HG03135 (cell line): ENCODE data around the gene RSRC1.
"Not testable (repeated sequence)": the region's sequence is repeated elsewhere in the genome, so short reads cannot be mapped to it uniquely, and the experiment has no call there.

Experiments used
- ATAC-seq: cut with Tn5 transposase; IDR thresholded peaks from one replicate; pipeline ENCODE4 v1.9.1; 2021; ENCODE audit warnings: mild to moderate bottlenecking, moderate library complexity; ENCODE audit not compliant: unreplicated experiment

RSRC1 gene

DNA sequence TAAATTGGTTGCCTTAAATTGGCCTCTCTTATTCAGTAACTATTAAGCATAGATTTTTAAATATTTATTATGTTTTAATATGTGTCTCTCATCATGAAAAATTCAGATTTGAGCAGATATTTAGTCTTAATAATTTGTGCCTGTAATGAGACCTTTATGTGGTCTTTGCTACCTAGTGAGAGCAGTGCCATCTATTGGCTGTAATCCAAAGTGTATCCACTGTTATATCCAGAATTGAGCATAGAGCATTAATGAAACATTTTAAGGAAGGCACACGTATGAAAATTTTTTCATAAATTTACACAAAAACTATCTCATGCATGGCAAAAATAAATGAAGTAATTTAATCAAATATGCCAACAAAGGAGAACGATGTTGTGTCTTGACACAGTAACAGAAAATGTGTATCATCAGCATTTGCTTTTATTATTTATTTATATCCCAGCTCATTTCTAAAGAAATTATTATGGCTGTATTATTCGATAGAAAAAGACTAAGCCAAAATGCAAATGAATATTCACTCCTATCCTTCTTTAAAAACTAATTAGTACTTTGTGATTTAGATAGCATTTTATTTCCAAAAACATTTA is 203.5 kb downstream of the RSRC1 start:
- peak; percentile 57 for ATAC-seq

DNA sequence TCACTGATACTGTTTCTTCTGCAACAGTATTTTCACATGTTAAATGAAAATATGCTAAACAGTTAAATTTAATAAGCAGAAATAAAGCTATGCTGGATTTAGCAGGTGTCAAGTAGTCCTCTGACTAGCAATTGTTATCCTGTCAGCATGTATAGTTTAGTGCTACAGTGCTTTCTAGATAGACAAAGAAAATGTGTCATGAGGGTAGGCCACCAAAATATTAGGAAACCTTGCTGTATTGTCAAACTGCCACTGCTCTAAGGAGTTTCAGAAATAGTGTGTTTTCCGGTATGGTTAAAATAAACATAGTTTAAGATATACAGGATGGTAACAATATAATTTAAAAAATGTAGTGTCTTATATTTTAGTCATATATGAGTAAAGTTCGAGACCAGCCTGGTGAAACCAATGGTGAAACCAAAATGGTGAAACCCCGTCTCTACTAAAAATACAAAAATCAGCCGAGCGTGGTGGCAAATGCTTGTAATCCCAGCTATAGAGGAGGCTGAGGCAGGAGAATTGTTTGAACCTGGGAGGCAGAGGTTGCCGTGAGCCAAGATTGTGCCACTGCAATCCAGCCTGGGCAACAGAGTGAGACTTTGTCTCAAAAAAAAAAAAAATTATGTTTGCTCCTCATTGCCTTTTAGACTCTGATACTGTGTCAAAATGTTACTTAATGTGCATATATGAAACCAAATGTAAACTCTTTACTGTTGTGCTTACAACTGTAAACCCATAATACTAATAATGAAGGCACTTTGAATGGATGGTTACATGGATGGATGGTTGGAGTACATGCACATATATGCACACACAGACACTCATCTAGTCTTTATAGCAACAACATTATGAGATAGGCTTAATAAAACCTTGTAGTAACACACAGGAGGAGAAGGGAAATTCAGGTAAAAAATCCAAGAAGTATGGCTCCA is 204.8 kb downstream of the RSRC1 start:
- ATAC-seq, result no peak

DNA sequence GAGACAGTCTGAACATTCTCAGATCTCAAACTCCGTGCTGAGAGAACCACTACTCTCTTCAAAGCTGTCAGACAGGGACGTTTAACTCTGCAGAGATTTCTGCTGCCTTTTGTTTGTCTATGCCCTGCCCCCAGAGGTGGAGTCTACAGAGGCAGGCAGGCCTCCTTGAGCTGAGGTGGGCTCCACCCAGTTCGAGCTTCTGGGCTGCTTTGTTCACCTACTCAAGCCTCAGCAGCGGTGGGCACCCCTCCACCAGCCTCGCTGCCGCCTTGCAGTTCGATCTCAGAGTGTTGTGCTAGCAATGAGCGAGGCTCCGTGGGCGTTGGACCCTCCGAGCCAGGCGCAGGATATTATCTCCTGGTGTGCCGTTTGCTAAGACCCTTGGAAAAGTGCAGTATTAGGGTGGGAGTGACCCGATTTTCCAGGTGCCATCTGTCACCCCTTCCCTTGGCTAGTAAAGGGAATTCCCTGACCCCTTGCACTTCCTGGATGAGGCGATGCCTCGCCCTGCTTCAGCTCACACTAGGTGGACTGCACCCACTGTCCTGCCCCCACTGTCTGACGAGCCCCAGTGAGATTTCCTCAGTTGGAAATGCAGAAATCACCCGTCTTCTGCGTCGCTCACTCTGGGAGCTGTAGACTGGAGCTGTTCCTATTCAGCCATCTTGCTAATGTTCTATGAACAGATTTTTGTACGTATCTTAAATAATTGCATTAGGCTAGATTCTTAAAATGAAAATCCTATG is 220.0 kb downstream of the RSRC1 start:
- not testable (repeated sequence) for ATAC-seq

DNA sequence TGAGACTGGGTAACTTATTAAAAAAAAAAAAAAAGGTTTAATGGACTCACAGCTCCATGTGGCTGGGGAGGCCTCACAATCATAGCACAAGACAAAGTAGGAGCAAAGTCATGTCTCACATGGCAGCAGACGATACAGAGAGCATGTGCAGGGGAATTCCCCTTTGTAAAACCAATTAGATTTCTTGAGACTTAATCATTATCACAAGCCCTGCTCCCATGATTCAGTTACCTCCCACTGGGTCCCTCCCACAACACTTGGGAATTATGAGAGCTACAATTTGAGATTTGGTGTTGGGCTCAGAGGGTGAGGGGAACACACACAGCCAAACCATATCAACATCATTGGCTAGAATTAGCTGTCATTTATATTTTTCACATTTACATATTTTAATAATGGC is 221.0 kb downstream of the RSRC1 start:
- ATAC-seq, result no peak

DNA sequence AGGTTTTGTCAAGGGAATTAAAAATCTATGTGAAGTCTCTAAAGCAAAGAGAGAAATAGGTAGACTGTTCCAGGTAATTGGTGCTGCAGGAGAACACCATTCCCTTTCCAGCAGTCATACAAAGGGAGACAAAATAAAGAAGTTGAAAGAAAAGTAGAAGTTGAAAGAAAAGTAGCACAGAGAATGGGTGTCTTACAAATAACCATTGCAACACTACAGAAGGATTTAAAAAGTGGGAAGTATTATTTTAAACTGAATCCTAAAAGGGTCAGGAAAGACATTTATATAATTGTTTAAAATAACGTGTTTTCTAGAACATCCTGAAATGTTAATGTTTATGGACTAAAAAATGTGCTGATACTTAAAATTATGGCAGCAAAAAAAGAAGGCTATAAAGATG is 223.8 kb downstream of the RSRC1 start:
- ATAC-seq, result no peak

DNA sequence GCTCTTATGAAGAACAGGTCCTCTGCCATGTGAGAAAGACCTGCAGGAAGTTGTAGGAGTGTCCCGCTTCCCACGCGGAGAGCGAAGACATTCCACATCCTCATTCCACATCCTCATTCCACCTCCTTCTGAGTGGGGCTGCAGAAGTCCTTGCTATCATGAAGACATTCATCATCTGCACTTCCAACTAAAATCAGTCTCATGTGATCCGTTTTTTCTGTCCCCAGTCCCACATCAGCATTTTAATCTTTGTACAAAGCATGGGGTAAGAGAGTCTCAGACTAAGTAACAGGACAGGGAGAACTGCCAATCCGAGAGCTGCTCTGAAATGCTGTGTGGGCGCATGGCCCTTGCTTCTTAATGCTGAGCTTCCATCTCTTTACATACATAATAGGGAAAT is 227.2 kb downstream of the RSRC1 start:
- ATAC-seq, result no peak

DNA sequence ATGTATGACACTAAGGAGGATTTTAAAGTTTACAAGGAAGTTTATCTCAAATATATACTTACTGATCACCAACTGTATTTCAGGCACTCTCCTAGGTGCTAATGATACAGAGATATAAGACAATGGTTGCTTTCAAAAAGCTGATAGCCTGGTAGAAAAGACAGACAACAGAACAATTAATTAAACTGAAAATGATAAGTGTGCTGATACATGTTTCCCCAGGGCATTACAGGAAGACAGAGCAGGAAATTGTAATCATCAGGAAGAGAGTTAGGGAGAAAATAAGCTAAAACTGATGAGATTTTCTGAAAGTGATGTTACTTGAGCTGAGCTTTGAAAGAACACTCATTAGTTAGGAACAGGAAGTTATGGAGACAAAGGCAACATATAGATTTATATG is 229.7 kb downstream of the RSRC1 start:
- no peak for ATAC-seq

DNA sequence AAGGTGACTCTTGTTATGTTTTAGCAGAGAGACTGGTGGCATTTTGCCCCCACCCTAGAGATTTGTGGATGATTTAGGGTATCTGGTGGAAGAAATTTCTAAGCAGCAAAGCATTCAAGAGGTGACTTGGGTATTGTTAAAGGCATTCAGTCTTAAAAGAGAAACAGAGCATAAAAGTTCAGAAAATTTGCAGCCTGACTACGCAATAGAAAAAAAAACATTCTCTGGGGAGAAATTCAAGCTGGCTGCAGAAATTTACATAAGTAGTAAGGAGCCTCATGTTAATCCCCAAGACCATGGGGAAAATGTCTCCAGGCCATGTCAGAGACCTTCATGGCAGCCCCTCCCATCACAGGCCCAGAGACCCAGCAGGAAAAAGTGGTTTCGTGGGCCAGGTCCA is 231.1 kb downstream of the RSRC1 start:
- ATAC-seq, result not testable (repeated sequence)

DNA sequence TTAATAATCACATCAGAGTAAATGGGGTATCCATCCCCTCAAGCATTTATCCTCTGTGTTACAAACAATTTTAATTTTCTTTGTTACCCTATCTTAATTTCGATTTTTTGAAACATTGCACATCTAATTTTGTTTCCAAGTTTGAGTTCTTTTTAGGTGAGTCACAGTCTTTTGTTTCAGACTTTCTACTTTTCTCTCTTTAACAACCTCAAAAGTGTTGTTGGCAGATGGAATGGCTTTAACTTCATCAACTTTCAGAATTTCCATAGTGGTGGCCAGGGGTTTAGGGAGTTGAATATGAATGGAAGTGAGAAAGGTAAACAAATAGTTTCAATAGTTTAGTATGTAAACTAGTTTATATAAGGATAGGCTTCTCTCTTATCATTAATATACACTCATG is 238.1 kb downstream of the RSRC1 start:
- ATAC-seq, result no peak

DNA sequence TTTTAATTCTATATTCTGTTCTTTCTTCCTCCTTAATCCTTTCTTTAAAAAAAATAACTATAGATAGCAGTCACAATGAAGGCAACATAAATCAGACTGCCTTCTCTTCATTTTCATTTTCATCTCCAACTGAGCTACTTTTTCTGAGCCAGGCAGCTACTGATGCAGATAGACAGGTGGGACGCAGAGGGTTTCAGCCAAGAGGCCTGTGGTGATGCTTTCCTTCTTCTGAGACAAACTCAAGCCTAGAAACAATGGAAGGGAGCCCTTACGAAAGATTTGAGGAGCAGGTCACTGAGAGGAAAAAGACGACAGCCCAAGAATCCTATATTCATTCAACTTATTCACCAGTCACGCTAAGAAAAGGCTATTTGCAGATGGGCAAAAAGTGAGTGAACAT is 241.1 kb downstream of the RSRC1 start:
- no peak for ATAC-seq

DNA sequence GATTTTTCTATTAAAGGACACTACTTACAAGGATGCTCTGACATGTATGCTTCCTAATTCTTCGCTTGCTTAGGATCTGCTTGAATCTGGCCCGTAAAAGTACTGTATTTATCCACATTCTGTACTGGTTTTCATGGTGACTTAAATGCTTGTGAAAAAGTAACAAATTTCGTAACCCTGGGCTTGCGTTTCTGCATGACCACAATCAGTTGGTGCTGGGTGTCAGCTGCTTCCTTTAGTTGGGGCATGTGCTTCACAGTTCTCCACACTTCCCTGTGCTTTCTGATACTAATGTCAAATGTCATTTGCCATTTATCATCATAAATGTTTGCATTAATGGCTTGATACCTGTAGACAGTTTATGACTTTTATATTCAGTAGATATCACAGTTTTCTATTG is 242.7 kb downstream of the RSRC1 start:
- peak; percentile 46 for ATAC-seq

DNA sequence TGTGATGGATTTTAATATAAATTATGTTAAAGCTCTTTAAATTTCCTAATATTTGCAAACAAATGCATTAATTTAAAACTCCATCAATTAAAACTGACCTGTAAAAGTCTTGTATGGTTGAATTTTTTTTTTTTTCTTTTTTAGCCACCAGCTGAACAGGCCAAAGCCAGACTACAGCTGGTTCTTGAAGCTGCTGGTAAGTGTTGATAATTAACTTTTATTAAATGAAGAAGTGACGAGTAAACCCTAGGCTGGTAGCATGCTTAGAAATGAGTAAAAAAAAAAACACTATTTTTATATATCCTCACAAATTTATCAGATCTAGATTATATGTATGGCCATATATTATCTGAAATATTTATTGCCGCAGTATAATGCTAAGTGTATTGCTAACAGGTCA is 244.8 kb downstream of the RSRC1 start:
- ATAC-seq, result no peak

DNA sequence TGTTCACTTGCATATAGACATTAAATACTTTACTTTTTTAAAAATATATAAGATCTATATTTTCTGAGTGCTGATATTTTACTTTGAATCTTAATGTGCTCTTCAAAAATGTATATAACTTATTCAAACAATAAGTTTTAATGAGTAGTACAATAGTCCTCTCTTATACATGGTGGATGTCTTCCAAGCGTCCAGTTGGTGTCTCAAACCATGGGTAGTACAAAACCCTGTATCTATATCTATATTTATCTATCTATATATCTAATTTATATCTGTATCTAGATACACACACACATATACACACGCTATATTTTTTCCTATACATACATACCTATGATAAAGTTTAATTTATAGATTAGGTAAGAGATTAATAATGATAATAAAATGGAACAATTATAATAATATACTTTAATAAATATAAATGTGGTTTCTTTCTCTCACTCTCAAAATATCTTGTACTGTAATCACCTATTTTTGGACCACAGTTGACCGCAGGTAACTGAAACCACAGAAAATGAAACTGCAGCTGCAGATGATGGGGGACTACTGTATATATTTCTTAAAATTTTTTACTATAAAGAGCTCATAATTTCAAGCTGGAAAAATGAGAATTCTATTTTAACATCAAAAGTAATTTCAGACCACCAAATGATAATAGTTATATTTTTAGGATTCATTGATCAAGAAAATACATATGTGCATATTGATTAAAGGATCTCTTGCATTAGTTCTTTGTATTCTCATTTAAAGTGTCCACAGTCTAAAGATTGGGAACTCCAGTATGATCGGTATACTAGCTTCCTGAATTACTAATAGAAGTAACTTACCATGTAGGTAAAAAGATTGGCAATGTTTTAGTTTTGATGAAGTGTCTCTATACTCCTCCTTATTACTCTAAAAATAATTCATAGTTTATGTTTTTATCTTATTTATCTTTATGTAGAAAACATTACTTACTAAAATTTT is 246.0 kb downstream of the RSRC1 start:
- peak; percentile 90 for ATAC-seq

DNA sequence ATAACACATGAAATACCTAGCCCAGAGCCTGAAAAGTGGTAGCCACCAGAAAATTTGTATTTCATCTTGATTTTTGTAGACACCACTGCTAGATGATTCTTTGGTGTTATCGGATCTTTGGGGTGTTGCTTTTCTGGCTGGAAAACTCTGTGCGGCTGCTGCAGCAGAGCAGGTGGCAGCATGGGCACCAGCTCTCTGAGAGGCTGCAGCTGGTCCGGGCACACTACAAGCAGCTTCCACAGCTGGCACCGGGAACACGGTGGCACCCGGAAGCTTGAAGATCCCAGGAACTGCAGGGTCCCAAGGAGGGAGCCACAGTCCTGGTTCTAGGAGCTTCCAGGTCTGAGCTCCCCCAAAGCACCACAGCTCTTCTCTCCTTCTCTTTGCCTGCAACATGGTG is 249.4 kb downstream of the RSRC1 start:
- ATAC-seq, result no peak

DNA sequence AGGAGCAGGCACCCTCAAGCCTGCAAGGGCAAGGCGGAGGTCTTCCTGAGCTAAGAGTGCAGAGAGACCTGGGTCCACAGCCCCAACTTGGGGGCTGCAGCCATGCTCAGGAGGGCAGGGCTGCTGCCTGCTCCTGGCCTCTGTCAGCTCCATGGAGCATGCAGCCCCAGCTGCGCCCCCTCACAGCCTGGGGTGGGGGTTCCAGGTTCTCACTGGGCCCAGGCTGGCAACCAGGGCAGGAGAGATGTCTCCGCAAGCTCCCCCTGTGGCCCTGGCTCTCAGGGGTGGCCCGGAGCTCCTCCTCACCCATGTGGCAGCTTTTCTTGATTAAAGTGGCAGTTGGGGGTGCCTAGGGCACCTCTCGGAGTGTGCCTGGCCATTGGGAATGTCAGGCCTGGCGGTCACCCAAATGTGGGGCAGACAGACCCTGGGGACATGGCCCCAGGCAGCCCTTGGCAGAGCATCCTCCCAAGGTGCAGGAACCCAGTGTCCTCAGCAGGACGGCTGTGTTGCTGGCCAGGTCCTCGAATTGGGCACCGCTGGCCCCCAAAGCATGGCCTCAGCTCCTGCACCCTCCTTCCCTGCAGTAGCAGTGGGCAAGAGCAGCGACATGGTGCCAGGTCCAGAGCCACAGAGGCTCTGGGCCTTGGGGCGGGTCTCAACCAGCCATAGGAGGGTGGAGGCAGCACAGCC is 251.0 kb downstream of the RSRC1 start:
- ATAC-seq, result no peak

DNA sequence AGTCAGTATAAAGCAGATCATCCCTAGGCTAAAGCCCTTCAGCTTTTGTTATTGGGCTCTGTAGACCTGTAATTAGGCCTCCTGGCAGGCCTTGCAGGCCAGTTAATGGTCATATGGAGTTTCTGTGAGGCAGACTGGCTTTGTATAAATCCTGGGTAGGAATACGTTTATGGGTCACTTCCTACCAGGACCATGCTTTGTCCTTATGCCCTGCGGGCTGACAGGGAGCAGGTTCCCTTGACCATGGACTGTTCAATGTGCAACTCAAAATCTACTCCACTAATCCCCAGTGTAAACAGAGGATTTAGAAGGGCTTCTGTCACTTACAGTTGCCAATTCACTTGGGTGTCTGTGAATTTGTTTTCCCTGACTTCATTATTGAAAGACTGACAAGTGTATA is 258.4 kb downstream of the RSRC1 start:
- no peak for ATAC-seq

DNA sequence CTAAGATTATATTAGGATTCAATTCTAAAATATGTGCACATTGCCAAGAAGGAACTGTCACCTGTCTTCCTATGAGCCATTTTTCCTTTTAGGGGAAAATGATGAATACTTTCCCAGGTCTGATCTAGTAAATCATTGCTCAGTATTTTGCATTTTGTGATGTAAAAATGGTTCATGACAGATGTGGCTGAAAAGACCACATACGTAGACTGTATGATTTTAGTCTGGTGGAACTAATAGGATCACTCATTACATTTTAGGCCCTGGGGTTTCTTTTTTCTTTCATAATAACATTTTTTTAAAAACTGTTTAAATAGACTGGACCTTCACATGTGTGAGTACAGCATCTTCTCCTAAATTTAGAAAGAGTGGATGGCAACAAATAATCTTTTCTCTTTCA is 259.4 kb downstream of the RSRC1 start:
- ATAC-seq, result no peak

DNA sequence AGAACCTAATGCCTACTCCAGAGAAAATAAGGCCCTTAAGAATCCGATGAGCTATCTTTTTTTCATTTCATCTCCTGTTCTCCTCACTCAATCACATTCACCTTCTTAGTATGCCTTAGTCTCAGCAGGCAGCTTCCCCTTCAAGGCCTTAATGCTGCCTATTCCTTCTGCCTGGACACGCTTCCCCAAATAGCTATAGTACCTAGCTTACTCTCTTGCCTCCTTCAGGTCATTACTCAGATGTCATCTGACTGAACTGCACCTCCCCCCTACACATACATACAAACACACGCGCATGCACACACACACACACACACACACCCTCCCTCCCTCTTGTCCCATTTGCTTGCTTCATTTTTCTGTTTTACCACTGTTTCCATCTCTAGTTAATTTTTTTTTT is 269.6 kb downstream of the RSRC1 start:
- ATAC-seq, result no peak

DNA sequence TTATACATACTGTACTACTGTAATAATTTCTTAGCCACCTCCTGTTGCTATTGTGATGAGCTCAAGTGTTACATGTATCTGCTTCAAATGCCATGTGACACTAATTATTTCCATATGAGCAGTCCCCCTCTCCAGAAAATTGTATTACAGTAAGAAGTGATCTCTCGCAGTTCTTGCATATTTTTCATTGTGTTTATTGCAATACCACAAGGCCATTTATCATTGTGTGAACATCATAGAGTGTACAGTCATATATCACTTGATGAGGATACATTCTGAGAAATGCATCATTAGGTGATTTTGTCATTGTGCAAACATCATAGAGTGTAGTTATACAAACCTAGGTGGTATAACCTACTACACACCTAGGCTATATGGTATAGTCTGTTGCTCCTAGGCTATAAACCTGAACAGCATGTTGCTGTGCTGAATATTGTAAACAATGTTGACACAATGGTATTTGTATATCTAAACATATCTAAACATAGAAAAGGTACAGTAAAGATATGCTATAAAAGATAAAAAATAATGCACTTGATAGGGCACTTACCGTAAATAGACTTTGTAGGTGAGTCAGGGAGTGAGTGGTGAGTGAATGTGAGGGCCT is 271.5 kb downstream of the RSRC1 start:
- no peak for ATAC-seq

DNA sequence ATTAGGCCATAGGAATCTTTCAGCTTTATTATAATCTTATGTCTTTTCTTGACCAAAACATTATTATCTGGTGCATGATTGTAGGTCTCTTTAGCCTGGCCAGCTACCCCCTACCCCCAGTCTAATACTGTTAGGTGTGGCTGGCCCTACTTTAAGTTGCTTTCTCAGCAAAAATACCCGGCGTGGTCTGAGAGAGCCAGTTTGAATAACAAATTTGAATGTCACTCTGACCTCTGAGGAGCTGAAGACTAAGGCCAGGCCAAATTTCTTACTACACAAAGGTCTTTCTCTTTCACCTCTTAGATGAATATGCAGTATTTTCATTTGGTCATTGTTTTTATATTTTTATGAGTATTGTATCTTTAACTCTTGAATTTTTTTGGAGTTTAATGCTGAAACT is 272.6 kb downstream of the RSRC1 start:
- ATAC-seq, result no peak
